CD8-positive, alpha-beta memory T cell (primary cell): Measurements from ENCODE around the gene PIGT. TPM values are rescaled to one million over a fixed set of nuclear protein-coding genes. Genes with fewer than 3 reads are reported as not detected.
A peak's percentile ranks its signal among the peaks of the same experiment; 100 is the strongest.

Experiments used
- CTCF ChIA-PET: fragments of 350-600 bp; sonication (Branson Sonifier 250); formaldehyde crosslinking; loops from one replicate; lab custom pipeline; 2021; ENCODE audit warnings: antibody characterized with exemption; lab: Charles Lee
- POLR2A ChIA-PET: fragments of 350-600 bp; sonication (Branson Sonifier 250); formaldehyde crosslinking; loops from one replicate; lab custom pipeline; 2021; ENCODE audit warnings: antibody characterized with exemption; lab: Charles Lee
- DNase-seq, 5 donors: peaks; one replicate each; pipeline versions ENCODE4 v3.0.0 to v3.0.0-alpha.2; 2020 to 2022; ENCODE audit warnings: mixed read lengths in 1 of 5
- H3K27ac ChIP-seq: one replicate; pipeline ENCODE4 v1.7.0; 2013; ENCODE audit warnings: low read depth, mild to moderate bottlenecking, low read length, moderate library complexity
- H3K27me3 ChIP-seq: 2 replicates; pipeline ENCODE4 v1.7.0; 2013; ENCODE audit warnings: low read length, mild to moderate bottlenecking; ENCODE audit not compliant: insufficient read depth, poor library complexity, severe bottlenecking
- H3K36me3 ChIP-seq: 2 replicates; pipeline ENCODE4 v1.7.0; 2013; ENCODE audit warnings: mild to moderate bottlenecking, low read length, moderate library complexity; ENCODE audit not compliant: insufficient read depth
- H3K4me1 ChIP-seq: 2 replicates; pipeline ENCODE4 v1.7.0; 2013; ENCODE audit warnings: mild to moderate bottlenecking, low read length, moderate library complexity; ENCODE audit not compliant: insufficient read depth
- H3K4me3 ChIP-seq: 2 replicates; pipeline ENCODE4 v1.7.0; 2013; ENCODE audit warnings: mild to moderate bottlenecking, low read length
- H3K9me3 ChIP-seq: 2 replicates; pipeline ENCODE4 v1.7.0; 2013; ENCODE audit warnings: mild to moderate bottlenecking, low read length
- H3K27ac Mint-ChIP-seq, 8 donors: one replicate each; pipeline ENCODE4 v1.8.0; 2020 to 2021; ENCODE audit warnings: mixed read lengths in 8 of 8, mild to moderate bottlenecking in 6 of 8, inconsistent platforms in 3 of 8, moderate library complexity in 3 of 8
- H3K27me3 Mint-ChIP-seq, 2 donors: one replicate each; pipeline ENCODE4 v1.8.0; 2020 to 2021; ENCODE audit warnings: mixed read lengths in 2 of 2, mild to moderate bottlenecking in 1 of 2, moderate library complexity in 1 of 2
- H3K36me3 Mint-ChIP-seq, 3 donors: one replicate each; pipeline ENCODE4 v1.8.0; 2020 to 2021; ENCODE audit warnings: mixed read lengths in 3 of 3, inconsistent platforms in 1 of 3, mild to moderate bottlenecking in 1 of 3
- H3K4me1 Mint-ChIP-seq, 3 donors: one replicate each; pipeline ENCODE4 v1.8.0; 2020 to 2021; ENCODE audit warnings: mixed read lengths in 3 of 3, inconsistent platforms in 1 of 3, mild to moderate bottlenecking in 1 of 3
- H3K4me3 Mint-ChIP-seq, 7 donors: one replicate each; pipeline ENCODE4 v1.8.0; 2020 to 2021; ENCODE audit warnings: mixed read lengths in 7 of 7, mild to moderate bottlenecking in 6 of 7, moderate library complexity in 4 of 7, inconsistent platforms in 2 of 7
- H3K9me3 Mint-ChIP-seq, 5 donors: one replicate each; pipeline ENCODE4 v1.8.0; 2020 to 2022; ENCODE audit warnings: mixed read lengths in 5 of 5, mild to moderate bottlenecking in 3 of 5, moderate library complexity in 2 of 5, inconsistent platforms in 1 of 5
- polyA plus RNA-seq: library from polyadenylated mRNA; unstranded; fragments of 300-500 nt; fragmentation: Illumina TruSeq; gene quantifications from one replicate; pipeline ENCODE4 v1.2.3, GENCODE V29; 2021
- total RNA-seq, 2 experiments: library from RNA; stranded (reverse); gene quantifications; one replicate each; pipeline ENCODE4 v1.2.3, GENCODE V29; 2021

The PIGT gene
- total and polyA plus RNA-seq, 3 experiments from 2014 or later = 76.3 to 96.4 (median 76.4) TPM

DNA sequence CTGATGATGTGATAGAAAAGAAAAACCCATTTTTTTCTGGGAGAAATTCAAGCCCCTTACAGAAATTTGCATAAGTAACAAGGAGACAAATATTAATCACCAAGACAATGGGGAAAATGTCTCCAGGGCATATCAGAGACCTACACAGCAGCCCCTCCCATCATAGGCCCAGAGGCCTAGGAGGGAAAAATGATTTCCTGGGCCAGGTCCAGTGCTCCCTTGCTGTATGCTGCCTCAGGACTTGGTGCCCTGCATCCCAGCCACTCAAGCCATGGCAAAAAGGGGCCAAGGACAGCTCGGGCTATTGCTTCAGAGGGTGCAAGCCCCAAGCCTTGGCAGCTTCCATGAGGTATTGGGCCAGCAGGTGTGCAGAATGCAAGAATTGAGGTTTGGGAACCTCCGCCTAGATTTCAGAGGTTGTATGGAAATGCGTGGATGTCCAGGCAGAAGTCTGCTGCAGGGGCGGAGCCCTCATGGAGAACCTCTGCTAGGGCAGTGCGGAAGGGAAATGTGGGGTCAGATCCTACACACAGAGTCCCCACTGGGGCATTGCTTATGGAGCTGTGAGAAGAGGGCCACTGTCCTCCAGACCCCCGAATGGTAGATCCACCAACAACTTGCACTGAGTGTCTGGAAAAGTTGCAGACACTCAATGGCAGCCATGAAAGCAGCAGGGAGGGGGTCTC lies 15.5 kb upstream of the PIGT start:
- no peaks in the 10 kb centered on the region for H3K27me3 Mint-ChIP-seq
- H3K4me1 ChIP-seq = peaks cover 3% of the 10 kb centered on the region
- DNase-seq = no peak
- no peaks in the 10 kb centered on the region for H3K9me3 ChIP-seq
- H3K27ac Mint-ChIP-seq = no peak overlapping the region
- H3K4me3 ChIP-seq = no peak overlapping the region
- peaks cover 6 to 8% (median 8%) of the 10 kb centered on the region in 3 donors for H3K4me1 Mint-ChIP-seq
- POLR2A ChIA-PET = no interaction called here
- H3K36me3 Mint-ChIP-seq = peaks cover 12 to 30% (median 17%) of the 10 kb centered on the region in 3 donors
- H3K27me3 ChIP-seq = no peaks in the 10 kb centered on the region
- H3K4me3 Mint-ChIP-seq = peak overlapping the region in 1 of 7 donors; percentile 60
- CTCF ChIA-PET = interaction anchor here (1.1 kb wide), 1 partner anchor 27 kb away, joined by 3 read pairs; no protein-coding TSS in a partner anchor
- H3K9me3 Mint-ChIP-seq = peaks cover 8 to 17% (median 14%) of the 10 kb centered on the region in 5 donors
- H3K36me3 ChIP-seq = no peaks in the 10 kb centered on the region
- no peak overlapping the region for H3K27ac ChIP-seq

DNA sequence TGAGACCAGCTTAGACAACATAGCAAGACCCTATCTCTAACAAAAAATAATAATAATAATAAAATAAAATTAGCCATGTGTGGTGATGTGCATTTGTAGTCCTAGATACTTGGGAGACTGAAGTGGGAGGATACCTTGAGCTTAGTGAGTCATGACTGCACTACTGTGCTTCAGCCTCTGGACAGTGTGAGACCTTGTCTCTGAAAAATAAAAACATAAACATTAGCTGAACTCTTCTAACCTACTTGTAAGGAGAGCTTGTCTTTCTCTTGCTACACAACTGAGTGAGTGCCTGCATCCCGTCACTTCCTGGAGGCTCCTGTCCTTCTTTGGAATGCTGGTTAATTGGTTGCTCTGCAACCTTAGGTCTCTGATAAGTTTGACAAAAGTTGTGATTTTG lies 13.0 kb upstream of the PIGT start:
- Histone ChIP-seq H3K36me3 (no peaks in the 10 kb centered on the region), H3K27me3 (no peaks in the 10 kb centered on the region), H3K27ac (no peak overlapping the region), H3K9me3 (no peaks in the 10 kb centered on the region), H3K4me1 (peaks cover 5% of the 10 kb centered on the region), H3K4me3 (no peak overlapping the region)
- H3K9me3 Mint-ChIP-seq = peaks cover 8 to 17% (median 14%) of the 10 kb centered on the region in 5 donors
- H3K4me1 Mint-ChIP-seq = peaks cover 8 to 18% (median 15%) of the 10 kb centered on the region in 3 donors
- CTCF ChIA-PET = interaction anchor here (0.9 to 1.3 kb wide), 2 partner anchors 29 to 34 kb away, joined by 3 to 7 read pairs; no protein-coding TSS in a partner anchor
- H3K27ac Mint-ChIP-seq = no peak overlapping the region
- peaks cover 0 to 3% of the 10 kb centered on the region in 2 donors for H3K27me3 Mint-ChIP-seq
- H3K36me3 Mint-ChIP-seq = peaks cover 10 to 30% (median 15%) of the 10 kb centered on the region in 3 donors
- DNase-seq = no peak
- POLR2A ChIA-PET = no interaction called here
- peak overlapping the region in 1 of 7 donors; percentile 37 for H3K4me3 Mint-ChIP-seq

DNA sequence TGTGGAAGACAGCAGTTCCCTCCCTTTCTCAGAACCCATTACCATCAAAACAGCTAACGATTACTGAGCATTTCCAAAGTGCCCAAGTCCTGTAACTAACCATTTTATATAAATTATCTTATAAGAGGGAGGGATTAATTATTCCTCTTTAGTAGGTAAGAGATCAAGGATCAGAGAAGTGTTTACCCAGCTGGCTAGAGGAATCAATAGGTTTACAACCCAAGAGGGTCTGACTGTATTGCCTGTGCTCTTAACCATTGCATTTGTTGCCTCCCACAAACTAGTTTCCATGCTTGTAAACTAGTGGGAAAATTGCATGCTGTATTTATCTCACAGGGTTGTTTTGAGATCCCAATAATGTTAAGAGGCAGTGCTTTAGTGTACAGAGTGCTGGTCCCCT lies 11.5 kb upstream of the PIGT start:
- ChIA-PET CTCF (interaction anchor here (0.9 to 1.3 kb wide), 3 partner anchors 14 to 32 kb away, joined by 3 to 8 read pairs (median 5); no protein-coding TSS in a partner anchor), POLR2A (no interaction called here)
- Histone ChIP-seq H3K4me1 (peaks cover 5% of the 10 kb centered on the region), H3K27ac (no peak overlapping the region), H3K4me3 (no peak overlapping the region), H3K27me3 (no peaks in the 10 kb centered on the region), H3K36me3 (no peaks in the 10 kb centered on the region), H3K9me3 (no peaks in the 10 kb centered on the region)
- Mint-ChIP-seq H3K4me1 (peaks cover 8 to 23% (median 17%) of the 10 kb centered on the region in 3 donors), H3K36me3 (peaks cover 10 to 22% (median 11%) of the 10 kb centered on the region in 3 donors), H3K27ac (peak overlapping the region in 4 of 8 donors; percentile 52 to 76 (median 62)), H3K4me3 (peak overlapping the region; percentile 9 to 83 (median 76)), H3K9me3 (peaks cover 8 to 16% (median 14%) of the 10 kb centered on the region in 5 donors), H3K27me3 (peaks cover 0 to 3% of the 10 kb centered on the region in 2 donors)
- no peak for DNase-seq

DNA sequence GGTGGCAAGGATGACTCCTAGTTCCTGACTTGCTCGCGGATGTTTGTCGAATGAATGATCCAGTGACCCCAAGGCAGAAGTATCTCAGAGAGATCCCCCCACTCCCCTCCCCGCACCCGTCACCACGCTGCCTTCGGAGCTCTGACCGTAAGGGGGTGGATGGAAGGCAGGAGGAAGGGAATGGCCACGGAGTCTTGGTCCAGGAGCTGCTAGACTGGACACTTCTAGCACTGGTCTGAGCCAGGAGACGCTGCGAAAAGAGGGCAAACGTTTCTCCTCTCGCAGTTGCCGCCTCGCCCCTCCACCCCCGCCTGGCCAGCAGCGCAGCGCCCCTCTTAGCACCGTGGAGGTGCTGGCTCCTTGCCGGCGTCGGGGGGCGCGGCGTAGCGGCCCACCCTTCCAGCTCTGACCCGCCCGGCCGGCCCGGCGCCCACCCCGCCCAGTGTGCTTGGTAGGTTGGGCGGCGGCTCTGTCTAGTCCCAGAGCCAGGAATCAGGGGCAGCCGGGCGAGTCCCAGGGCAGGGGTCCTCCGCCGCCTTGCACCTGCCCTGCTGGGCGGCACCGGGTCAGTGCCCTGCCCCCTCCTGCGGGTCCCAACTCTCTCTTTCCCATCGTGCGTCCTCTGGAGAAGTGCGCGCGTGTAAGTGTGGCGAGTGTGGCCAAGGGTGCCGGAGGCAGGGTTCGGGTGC lies 10.2 kb upstream of the PIGT start:
- peaks cover 0 to 8% (median 3%) of the 10 kb centered on the region in 5 donors for H3K9me3 Mint-ChIP-seq
- Histone ChIP-seq H3K27ac (peak overlapping the region; percentile 43), H3K4me3 (peak overlapping the region; percentile 73), H3K4me1 (peaks cover 5% of the 10 kb centered on the region), H3K9me3 (no peaks in the 10 kb centered on the region), H3K27me3 (no peaks in the 10 kb centered on the region), H3K36me3 (no peaks in the 10 kb centered on the region)
- ChIA-PET CTCF (interaction anchor here (1.3 kb wide), 1 partner anchor 32 kb away, joined by 3 read pairs; no protein-coding TSS in a partner anchor), POLR2A (interaction anchor here (0.6 to 3.5 kb wide), 4 partner anchors 10 to 43 kb away, joined by 3 to 25 read pairs (median 4); partner anchors contain the start of genes PIGT and SYS1)
- peaks cover 0 to 3% of the 10 kb centered on the region in 2 donors for H3K27me3 Mint-ChIP-seq
- DNase-seq = no peak
- peaks cover 8 to 23% (median 17%) of the 10 kb centered on the region in 3 donors for H3K4me1 Mint-ChIP-seq
- peak overlapping the region in 7 of 8 donors; percentile 35 to 91 (median 63) for H3K27ac Mint-ChIP-seq
- peaks cover 10 to 11% (median 11%) of the 10 kb centered on the region in 3 donors for H3K36me3 Mint-ChIP-seq
- peak overlapping the region; percentile 69 to 92 (median 83) for H3K4me3 Mint-ChIP-seq

DNA sequence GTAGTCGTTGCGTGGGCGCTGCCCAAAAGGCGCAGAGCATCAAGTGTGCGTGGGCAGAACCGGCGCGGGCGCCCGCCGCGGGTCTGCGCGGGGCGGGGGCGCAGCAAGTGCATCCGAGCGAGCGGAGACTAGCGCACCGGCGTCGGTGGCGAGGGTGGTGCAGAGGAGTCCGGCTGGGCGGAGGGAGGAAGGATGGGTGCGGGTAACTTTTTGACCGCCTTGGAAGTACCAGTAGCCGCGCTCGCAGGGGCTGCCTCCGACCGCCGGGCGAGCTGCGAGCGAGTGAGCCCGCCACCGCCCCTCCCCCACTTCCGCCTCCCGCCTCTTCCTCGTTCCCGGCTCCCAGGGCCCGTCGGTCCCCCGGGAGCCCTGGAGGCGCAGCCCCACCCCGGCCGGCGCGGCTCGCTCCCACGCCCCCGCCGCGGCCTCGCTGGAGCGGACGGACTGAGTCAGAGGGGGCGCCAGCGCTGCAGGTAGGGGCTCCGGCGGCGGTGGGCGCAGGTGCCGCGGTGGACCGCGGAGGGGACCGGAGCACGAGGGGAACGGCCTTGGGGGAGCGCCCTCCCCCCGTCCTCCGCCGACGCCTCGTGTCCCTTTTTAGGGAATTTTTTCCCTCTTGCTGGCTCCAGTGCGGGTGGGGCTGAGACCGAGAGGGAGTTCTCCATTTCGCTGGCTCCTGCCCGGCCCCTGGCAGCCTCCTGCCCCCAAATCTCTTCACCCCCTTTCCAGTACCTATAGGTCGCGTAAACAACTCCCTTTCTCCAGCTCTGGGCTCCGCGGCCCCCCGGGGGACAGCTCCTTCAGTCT lies 9.5 kb upstream of the PIGT start:
- H3K36me3 ChIP-seq = no peaks in the 10 kb centered on the region
- DNase-seq = peak; percentile 34 to 64 (median 42)
- Mint-ChIP-seq H3K4me3 (peak overlapping the region; percentile 77 to 95 (median 82)), H3K4me1 (peaks cover 8 to 23% (median 17%) of the 10 kb centered on the region in 3 donors), H3K9me3 (peaks cover 0 to 4% (median 0%) of the 10 kb centered on the region in 5 donors), H3K27me3 (peaks cover 0 to 3% of the 10 kb centered on the region in 2 donors), H3K36me3 (peaks cover 7 to 16% (median 10%) of the 10 kb centered on the region in 3 donors), H3K27ac (peak overlapping the region in 6 of 8 donors; percentile 26 to 87 (median 58))
- CTCF ChIA-PET = interaction anchor here (1.1 to 2.2 kb wide), 6 partner anchors 9 to 44 kb away, joined by 3 to 15 read pairs (median 4); partner anchors contain the start of gene PIGT
- H3K9me3 ChIP-seq = no peaks in the 10 kb centered on the region
- POLR2A ChIA-PET = interaction anchor here (0.8 to 3.5 kb wide), 4 partner anchors 10 to 44 kb away, joined by 4 to 25 read pairs (median 6); partner anchors contain the start of genes PIGT and SYS1
- peak overlapping the region; percentile 73 for H3K4me3 ChIP-seq
- peaks cover 5% of the 10 kb centered on the region for H3K4me1 ChIP-seq
- peak overlapping the region; percentile 57 for H3K27ac ChIP-seq
- H3K27me3 ChIP-seq = no peaks in the 10 kb centered on the region

DNA sequence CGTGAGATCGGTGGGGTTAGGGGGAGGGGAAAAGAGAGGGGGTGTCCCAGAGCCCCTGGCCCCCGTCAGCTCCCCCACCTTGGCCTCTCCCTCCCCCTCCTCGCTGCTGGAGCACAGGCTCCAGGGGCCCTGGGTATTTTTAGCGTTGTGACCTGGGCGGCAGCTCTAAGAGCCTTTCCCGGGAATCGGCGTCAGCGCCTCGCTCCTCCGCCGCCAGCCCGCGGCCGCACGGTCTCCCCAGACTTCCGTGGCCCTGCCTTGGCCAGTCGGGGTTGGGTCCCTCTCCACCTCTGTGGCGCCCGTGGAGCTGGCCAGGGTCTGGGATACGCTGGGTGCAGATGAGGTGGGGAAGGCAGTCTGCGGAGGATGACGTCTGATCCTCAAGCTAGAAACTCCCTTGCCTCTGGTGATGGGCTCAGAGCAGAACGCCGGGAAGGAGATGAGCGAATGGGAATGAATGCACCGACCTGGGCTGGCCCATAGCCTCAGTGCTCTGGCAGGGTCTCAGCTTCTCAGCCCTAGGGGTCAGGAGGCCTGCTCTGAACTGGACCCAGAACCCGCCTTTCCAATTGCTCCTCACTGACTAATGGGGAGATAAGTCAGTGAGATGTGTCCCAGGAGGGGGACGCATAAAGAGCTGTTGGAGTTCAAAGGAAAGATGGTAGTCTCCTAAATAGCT lies 8.7 kb upstream of the PIGT start:
- Mint-ChIP-seq H3K36me3 (peaks cover 0 to 16% (median 9%) of the 10 kb centered on the region in 3 donors), H3K27ac (peak overlapping the region; percentile 10 to 93 (median 64)), H3K4me3 (peak overlapping the region; percentile 69 to 95 (median 81)), H3K9me3 (no peaks in the 10 kb centered on the region), H3K27me3 (peaks cover 0 to 3% of the 10 kb centered on the region in 2 donors), H3K4me1 (peaks cover 8 to 23% (median 17%) of the 10 kb centered on the region in 3 donors)
- Histone ChIP-seq H3K9me3 (no peaks in the 10 kb centered on the region), H3K4me3 (peak overlapping the region; percentile 73), H3K4me1 (peaks cover 5% of the 10 kb centered on the region), H3K36me3 (no peaks in the 10 kb centered on the region), H3K27ac (peak overlapping the region; percentile 57), H3K27me3 (no peaks in the 10 kb centered on the region)
- CTCF ChIA-PET = interaction anchor here (1.1 to 2.2 kb wide), 5 partner anchors 9 to 45 kb away, joined by 3 to 15 read pairs (median 6); partner anchors contain the start of gene PIGT
- POLR2A ChIA-PET = interaction anchor here (0.9 to 3.5 kb wide), 4 partner anchors 9 to 43 kb away, joined by 6 to 25 read pairs (median 7); partner anchors contain the start of gene PIGT
- DNase-seq = peak in 1 of 5 donors; percentile 27
